HCT116 (cell line): ENCODE data around the gene SMARCD1. TPM values are rescaled to one million over a fixed set of nuclear protein-coding genes. Genes with fewer than 3 reads are reported as not detected.

Source experiments
- ATAC-seq: fragments of 200-7000 bp; cut with Tn5 transposase; 2 replicates; pipeline ENCODE4 v1.9.1; 2020; ENCODE audit warnings: mild to moderate bottlenecking, moderate library complexity
- BruUV-seq: library from RNA; stranded (reverse); fragments of 400-500 nt; replicated peaks from 2 replicates; lab custom pipeline; 2021; lab: Mats Ljungman, UMichigan
- CTCF ChIA-PET: fragments of 300-600 bp; sonication (Branson Sonifier 250); formaldehyde crosslinking; loops from one replicate; lab custom pipeline; 2021; ENCODE audit warnings: antibody characterized with exemption; lab: Charles Lee
- POLR2A ChIA-PET: fragments of 300-600, 350-600 bp; sonication (Branson Sonifier 250); formaldehyde crosslinking; loops from one replicate; lab custom pipeline; 2021; ENCODE audit warnings: antibody characterized with exemption; lab: Charles Lee
- RAD21 ChIA-PET, 2 experiments: fragments of 300-600 bp; sonication (Branson Sonifier 250); formaldehyde crosslinking; loops; one replicate each; lab custom pipeline; 2023; ENCODE audit warnings: low total read pairs in 2 of 2; ENCODE audit not compliant: uncharacterized antibody in 2 of 2, unreplicated experiment in 2 of 2, low non-redundant PET in 1 of 2; lab: Charles Lee
- DNase-seq: peaks from one replicate; pipeline ENCODE4 v3.0.0-alpha.2; 2010; ENCODE audit warnings: low read depth, low spot score
- H2AFZ ChIP-seq: fragments of 200-600 bp; shearing (Covaris generic), sonication (generic); 2 replicates; pipeline ENCODE4 v1.6.1; 2017; ENCODE audit warnings: low read depth, mixed run types, mixed read lengths, antibody characterized with exemption, low read length; ENCODE audit not compliant: poor library complexity, severe bottlenecking
- H3K27ac ChIP-seq: 2 replicates; pipeline ENCODE4 v1.5.1; 2012; ENCODE audit warnings: low read depth, low read length
- H3K27me3 ChIP-seq: fragments of 200-600 bp; sonication (generic); 2 replicates; pipeline ENCODE4 v1.6.1; 2016; ENCODE audit warnings: mixed run types, low read length, mixed read lengths; ENCODE audit not compliant: insufficient read depth
- H3K36me3 ChIP-seq, 2 experiments: fragments of 200-500 bp in 1 of 2; fragments of 200-600 bp in 1 of 2; sonication (Bioruptor generic) in 1 of 2; sonication (generic) in 1 of 2; 2 replicates each; pipeline versions ENCODE4 v1.5.1 to v1.6.1; 2014 to 2016; ENCODE audit warnings: low read length in 2 of 2, inconsistent platforms in 1 of 2, mixed read lengths in 1 of 2, mixed run types in 1 of 2; ENCODE audit not compliant: insufficient read depth in 2 of 2, control insufficient read depth in 1 of 2
- H3K4me1 ChIP-seq, 2 experiments: fragments of 200-600 bp in 1 of 2; sonication (generic) in 1 of 2; 2 replicates each; pipeline versions ENCODE4 v1.5.1 to v1.6.1; 2012 to 2017; ENCODE audit warnings: low read length in 2 of 2, inconsistent platforms in 1 of 2, mild to moderate bottlenecking in 1 of 2, mixed read lengths in 1 of 2, mixed run types in 1 of 2, moderate library complexity in 1 of 2; ENCODE audit not compliant: insufficient read depth in 2 of 2, control insufficient read depth in 1 of 2
- H3K4me2 ChIP-seq: fragments of 200-600 bp; sonication (generic); 2 replicates; pipeline ENCODE4 v1.6.1; 2017; ENCODE audit warnings: mixed run types, low read length, mixed read lengths
- H3K4me3 ChIP-seq, 2 experiments: fragments of 200-600 bp in 1 of 2; sonication (generic) in 1 of 2; replicated peaks in 1 of 2; 2 replicates each; pipeline ENCODE4 v1.5.1; 2011 to 2016; ENCODE audit warnings: low read length in 2 of 2, control low read depth in 1 of 2, low read depth in 1 of 2, mild to moderate bottlenecking in 1 of 2, mixed read lengths in 1 of 2, mixed run types in 1 of 2
- H3K79me2 ChIP-seq: fragments of 200-600 bp; sonication (generic); 2 replicates; pipeline ENCODE4 v1.6.1; 2017; ENCODE audit warnings: mild to moderate bottlenecking, mixed run types, low read length, moderate library complexity, mixed read lengths; ENCODE audit not compliant: insufficient read depth
- H3K9ac ChIP-seq: fragments of 200-600 bp; sonication (generic); 2 replicates; pipeline ENCODE4 v1.6.1; 2016; ENCODE audit warnings: low read length, mixed read lengths
- H3K9me2 ChIP-seq: fragments of 200-600 bp; sonication (generic), shearing (Covaris generic); 2 replicates; pipeline ENCODE4 v1.6.1; 2017; ENCODE audit warnings: mixed run types, mild to moderate bottlenecking, moderate library complexity; ENCODE audit not compliant: insufficient read depth
- H3K9me3 ChIP-seq, 2 experiments: fragments of 200-500 bp in 1 of 2; fragments of 200-600 bp in 1 of 2; sonication (Bioruptor generic) in 1 of 2; sonication (generic) in 1 of 2; 2 replicates each; pipeline ENCODE4 v1.6.1; 2014 to 2017; ENCODE audit warnings: low read length in 2 of 2, mixed read lengths in 2 of 2, inconsistent platforms in 1 of 2, low read depth in 1 of 2, mild to moderate bottlenecking in 1 of 2, mixed run types in 1 of 2, moderate library complexity in 1 of 2; ENCODE audit not compliant: control insufficient read depth in 1 of 2, insufficient read depth in 1 of 2
- H4K20me1 ChIP-seq: fragments of 200-600 bp; sonication (generic), shearing (Covaris generic); 2 replicates; pipeline ENCODE4 v1.6.1; 2017; ENCODE audit warnings: mixed run types, mild to moderate bottlenecking, moderate library complexity; ENCODE audit not compliant: insufficient read depth
- ATF3 ChIP-seq: IDR thresholded peaks from 2 replicates; pipeline ENCODE4 v1.6.1; 2012
- CBX3 ChIP-seq: IDR thresholded peaks from 2 replicates; pipeline ENCODE4 v1.6.1; 2012; ENCODE audit warnings: low read depth
- CEBPB ChIP-seq: IDR thresholded peaks from 2 replicates; pipeline ENCODE4 v1.6.1; 2012; ENCODE audit warnings: low read depth
- EGR1 ChIP-seq: IDR thresholded peaks from 2 replicates; pipeline ENCODE4 v1.6.1; 2012; ENCODE audit warnings: low read depth
- EZH2 ChIP-seq: fragments of 200-600 bp; sonication (generic); IDR thresholded peaks from 2 replicates; pipeline ENCODE4 v1.6.1; 2017; ENCODE audit warnings: antibody characterized with exemption, mixed run types
- EZH2phosphoT487 ChIP-seq: fragments of 200-600 bp; IDR thresholded peaks from 2 replicates; pipeline ENCODE4 v1.6.1; 2018; ENCODE audit warnings: antibody characterized with exemption, borderline replicate concordance
- FOSL1 ChIP-seq: IDR thresholded peaks from 2 replicates; pipeline ENCODE4 v1.6.1; 2012; ENCODE audit warnings: low read depth
- JUND ChIP-seq: IDR thresholded peaks from 2 replicates; pipeline ENCODE4 v1.6.1; 2012
- MAX ChIP-seq: IDR thresholded peaks from 2 replicates; pipeline ENCODE4 v1.6.1; 2012
- POLR2A ChIP-seq: IDR thresholded peaks from 2 replicates; pipeline ENCODE4 v1.7.0; 2011; ENCODE audit warnings: borderline replicate concordance; ENCODE audit not compliant: insufficient read depth, insufficient read length; ENCODE audit errors: extremely low read depth
- POLR2AphosphoS5 ChIP-seq: IDR thresholded peaks from 2 replicates; pipeline ENCODE4 v1.6.1; 2011; ENCODE audit warnings: mild to moderate bottlenecking, low read depth, low read length, moderate library complexity
- RAD21 ChIP-seq: IDR thresholded peaks from 2 replicates; pipeline ENCODE4 v1.6.1; 2012; ENCODE audit warnings: low read depth, mild to moderate bottlenecking
- REST ChIP-seq: IDR thresholded peaks from 2 replicates; pipeline ENCODE4 v1.6.1; 2012; ENCODE audit warnings: low read depth
- SIN3A ChIP-seq: IDR thresholded peaks from 2 replicates; pipeline ENCODE4 v1.6.1; 2012; ENCODE audit warnings: low read depth
- SP1 ChIP-seq: IDR thresholded peaks from 2 replicates; pipeline ENCODE4 v1.6.1; 2012; ENCODE audit warnings: low read depth
- SRF ChIP-seq: IDR thresholded peaks from 2 replicates; pipeline ENCODE4 v1.6.1; 2012; ENCODE audit warnings: low read depth
- TCF7L2 ChIP-seq: IDR thresholded peaks from 2 replicates; pipeline ENCODE4 v1.7.0; 2011; ENCODE audit warnings: borderline replicate concordance, inconsistent platforms; ENCODE audit not compliant: insufficient read depth, insufficient read length; ENCODE audit errors: extremely low read depth
- YY1 ChIP-seq: IDR thresholded peaks from 2 replicates; pipeline ENCODE4 v1.6.1; 2011; ENCODE audit warnings: low read length, low read depth, moderate library complexity, mild to moderate bottlenecking; ENCODE audit not compliant: insufficient replicate concordance; ENCODE audit errors: extremely low read depth
- ZFX ChIP-seq: fragments of 450-650 bp; IDR thresholded peaks from 2 replicates; pipeline ENCODE4 v1.6.1; 2017
- ZNF274 ChIP-seq: fragments of 200-500 bp; sonication (Bioruptor generic); IDR thresholded peaks from 2 replicates; pipeline ENCODE4 v1.6.1; 2014; ENCODE audit warnings: mild to moderate bottlenecking, low read depth, low read length, inconsistent platforms
- intact Hi-C: fragments of 100-400 bp; cut with micrococcal nuclease; formaldehyde crosslinking; loops from 2 replicates; pipeline ENCODE4 v1.10.0; 2022
- total RNA-seq: library from RNA; stranded (reverse); gene quantifications from one replicate; pipeline ENCODE4 v1.2.1, GENCODE V29; 2021; ENCODE audit not compliant: unreplicated experiment

SMARCD1 gene
- total RNA-seq, 1 experiment from 2014 or later, result 64.8 TPM

GRCh38 chr12:50082644-50083043 lies 2.5 kb upstream of the SMARCD1 start:
- peaks cover 5 to 21% of the 10 kb centered on the region in 2 experiments for H3K4me1 ChIP-seq
- no peaks in the 10 kb centered on the region for H3K9me3 ChIP-seq
- no peaks in the 10 kb centered on the region for H3K27me3 ChIP-seq
- ChIA-PET RAD21 (no interaction called here), CTCF (no interaction called here), POLR2A (interaction anchor here (0.6 kb wide), 1 partner anchor 221 kb away, joined by 3 read pairs; no protein-coding TSS in a partner anchor)
- H3K4me2 ChIP-seq, result no peak overlapping the region
- intact Hi-C loops, result loop anchor here (10.0 kb wide), 1 partner anchor 322 kb away; the partner anchor contains the start of gene LARP4
- H3K36me3 ChIP-seq, result peaks cover 12 to 13% of the 10 kb centered on the region in 2 experiments
- BruUV-seq, result no TSS peak
- peaks cover 12% of the 10 kb centered on the region for H3K79me2 ChIP-seq
- ATAC-seq (no peak), DNase-seq (no peak)
- no peaks in the 10 kb centered on the region for H3K9me2 ChIP-seq
- H4K20me1 ChIP-seq, result no peaks in the 10 kb centered on the region
- no peak for TF ChIP-seq CBX3
- TF ChIP-seq POLR2A, result no peak
- no peak for TF ChIP-seq SIN3A
- no peak for TF ChIP-seq FOSL1
- no peak for TF ChIP-seq MAX
- no peak for TF ChIP-seq ZNF274
- no peak for TF ChIP-seq CEBPB
- no peak for TF ChIP-seq REST
- TF ChIP-seq EZH2phosphoT487, result no peak
- no peak for TF ChIP-seq POLR2AphosphoS5
- no peak for TF ChIP-seq SP1
- TF ChIP-seq RAD21, result no peak
- TF ChIP-seq ATF3, result no peak
- TF ChIP-seq YY1, result no peak
- no peak for TF ChIP-seq EZH2
- TF ChIP-seq ZFX, result no peak
- TF ChIP-seq TCF7L2, result no peak
- no peak for TF ChIP-seq SRF
- no peak for TF ChIP-seq JUND
- TF ChIP-seq EGR1, result no peak
- no peak overlapping the region for H3K4me3 ChIP-seq
- no peak overlapping the region for H2AFZ ChIP-seq
- H3K9ac ChIP-seq, result no peak overlapping the region
- no peak overlapping the region for H3K27ac ChIP-seq
